H1 (cell line): ENCODE data around the gene CD244. TPM values are rescaled to one million over a fixed set of nuclear protein-coding genes. Genes with fewer than 3 reads are reported as not detected.

ENCODE experiments used
- CTCF ChIA-PET: fragments of 300-600 bp; sonication (Branson Sonifier 250); formaldehyde crosslinking; loops from one replicate; lab custom pipeline; 2021; ENCODE audit not compliant: partially characterized antibody; lab: Charles Lee
- POLR2A ChIA-PET: fragments of 300-600 bp; sonication (Branson Sonifier 250); formaldehyde crosslinking; loops from one replicate; lab custom pipeline; 2021; ENCODE audit warnings: inconsistent platforms; ENCODE audit not compliant: partially characterized antibody; lab: Charles Lee
- DNase-seq, 2 experiments: peaks; one replicate each; pipeline versions ENCODE4 v3.0.0 to v3.0.0-alpha.2; 2010 to 2022; ENCODE audit warnings: low spot score in 2 of 2, low read depth in 1 of 2, mixed read lengths in 1 of 2
- FAIRE-seq: peaks from 2 replicates; lab custom pipeline; 2011; peaks lifted over from hg19 to GRCh38; lab: Jason Lieb, UNC
- H2AFZ ChIP-seq: 2 replicates; pipeline ENCODE4 v1.8.1; 2012; ENCODE audit warnings: low read length, inconsistent platforms
- H2AK5ac ChIP-seq: 2 replicates; pipeline ENCODE4 v1.6.1; 2013; ENCODE audit warnings: low read depth, low read length
- H2BK120ac ChIP-seq: replicated peaks from 2 replicates; pipeline ENCODE3; 2013; ENCODE audit warnings: low read depth, low read length, inconsistent platforms
- H2BK12ac ChIP-seq: 2 replicates; pipeline ENCODE4 v1.6.1; 2013; ENCODE audit warnings: low read depth, low read length
- H2BK15ac ChIP-seq: 2 replicates; pipeline ENCODE4 v1.6.1; 2013; ENCODE audit warnings: low read length
- H2BK20ac ChIP-seq: 2 replicates; pipeline ENCODE4 v1.6.1; 2013; ENCODE audit warnings: low read length
- H2BK5ac ChIP-seq: 2 replicates; pipeline ENCODE4 v1.6.1; 2013; ENCODE audit warnings: low read depth, low read length
- H3K14ac ChIP-seq: 2 replicates; pipeline ENCODE4 v1.6.1; 2013; ENCODE audit warnings: inconsistent platforms; ENCODE audit not compliant: insufficient read length
- H3K18ac ChIP-seq: 2 replicates; pipeline ENCODE4 v1.6.1; 2013; ENCODE audit warnings: low read length; ENCODE audit errors: extremely low read depth
- H3K23ac ChIP-seq: 2 replicates; pipeline ENCODE4 v1.6.1; 2013; ENCODE audit warnings: inconsistent platforms; ENCODE audit not compliant: insufficient read length
- H3K23me2 ChIP-seq: 2 replicates; pipeline ENCODE4 v1.6.1; 2013; ENCODE audit warnings: low read depth, low read length
- H3K27ac ChIP-seq: 2 replicates; pipeline ENCODE4 v1.6.1; 2011; ENCODE audit warnings: low read depth, low read length, inconsistent platforms
- H3K27me3 ChIP-seq, 4 experiments: replicated peaks in 1 of 4; 1 replicate in 1 of 4; 2 replicates in 3 of 4; pipeline versions ENCODE4 v1.6.1 to v1.8.1; 2011 to 2013; ENCODE audit warnings: low read length in 3 of 4, mild to moderate bottlenecking in 3 of 4, inconsistent platforms in 2 of 4, mixed read lengths in 2 of 4, moderate library complexity in 1 of 4; ENCODE audit not compliant: control insufficient read depth in 3 of 4, insufficient read depth in 3 of 4; ENCODE audit errors: extremely low read depth in 1 of 4
- H3K36me3 ChIP-seq, 4 experiments: 2 replicates each; pipeline versions ENCODE4 v1.6.1 to v1.8.1; 2011 to 2013; ENCODE audit warnings: mild to moderate bottlenecking in 4 of 4, low read length in 3 of 4, moderate library complexity in 2 of 4, control low read depth in 1 of 4, inconsistent platforms in 1 of 4; ENCODE audit not compliant: insufficient read depth in 4 of 4, control insufficient read depth in 2 of 4
- H3K4ac ChIP-seq: replicated peaks from 2 replicates; pipeline ENCODE3; 2013; ENCODE audit warnings: low read length, low read depth, mixed read lengths, inconsistent platforms; ENCODE audit not compliant: insufficient read length
- H3K4me1 ChIP-seq, 4 experiments: replicated peaks in 1 of 4; 1 replicate in 1 of 4; 2 replicates in 3 of 4; pipeline versions ENCODE4 v1.6.1 to v1.8.1; 2011 to 2013; ENCODE audit warnings: low read length in 3 of 4, inconsistent platforms in 2 of 4, mixed read lengths in 1 of 4; ENCODE audit not compliant: insufficient read depth in 4 of 4, control insufficient read depth in 3 of 4
- H3K4me2 ChIP-seq, 2 experiments: 2 replicates each; pipeline versions ENCODE4 v1.6.1 to v1.8.1; 2011 to 2013; ENCODE audit warnings: low read depth in 2 of 2, low read length in 2 of 2, control low read depth in 1 of 2, inconsistent platforms in 1 of 2, mild to moderate bottlenecking in 1 of 2; ENCODE audit not compliant: insufficient read depth in 1 of 2
- H3K4me3 ChIP-seq, 4 experiments: fragments of 200-600, 300-600 bp in 1 of 4; sonication (generic), shearing (Covaris generic), sonication (Bioruptor Twin) in 1 of 4; 2 replicates each; pipeline versions ENCODE4 v1.5.1 to v1.8.1; 2011 to 2016; ENCODE audit warnings: low read length in 4 of 4, low read depth in 3 of 4, control low read depth in 2 of 4, inconsistent platforms in 2 of 4, mild to moderate bottlenecking in 2 of 4, mixed read lengths in 1 of 4, moderate library complexity in 1 of 4; ENCODE audit not compliant: insufficient read depth in 2 of 4; ENCODE audit errors: extremely low read depth in 1 of 4
- H3K56ac ChIP-seq: replicated peaks from 2 replicates; pipeline ENCODE3; 2013; ENCODE audit warnings: low read depth, mild to moderate bottlenecking, mixed read lengths, low read length, inconsistent platforms; ENCODE audit not compliant: insufficient read length
- H3K79me1 ChIP-seq: 2 replicates; pipeline ENCODE4 v1.6.1; 2013; ENCODE audit warnings: low read depth, low read length, control low read depth
- H3K79me2 ChIP-seq, 2 experiments: 2 replicates each; pipeline versions ENCODE4 v1.6.1 to v1.8.1; 2012 to 2013; ENCODE audit warnings: low read length in 2 of 2, mild to moderate bottlenecking in 2 of 2, inconsistent platforms in 1 of 2; ENCODE audit not compliant: insufficient read depth in 2 of 2, control insufficient read depth in 1 of 2
- H3K9ac ChIP-seq, 4 experiments: replicated peaks in 1 of 4; 1 replicate in 1 of 4; 2 replicates in 3 of 4; pipeline versions ENCODE4 v1.6.1 to v1.8.1; 2011 to 2013; ENCODE audit warnings: low read depth in 3 of 4, low read length in 3 of 4, control low read depth in 2 of 4, mild to moderate bottlenecking in 2 of 4, moderate library complexity in 2 of 4, inconsistent platforms in 1 of 4; ENCODE audit errors: extremely low read depth in 1 of 4
- H3K9me3 ChIP-seq, 2 experiments: 2 replicates each; pipeline versions ENCODE4 v1.6.1 to v1.8.1; 2012 to 2013; ENCODE audit warnings: mild to moderate bottlenecking in 2 of 2, moderate library complexity in 2 of 2, control low read depth in 1 of 2, inconsistent platforms in 1 of 2, low read depth in 1 of 2, low read length in 1 of 2, mixed read lengths in 1 of 2; ENCODE audit not compliant: insufficient read depth in 2 of 2
- H4K20me1 ChIP-seq, 2 experiments: replicated peaks in 1 of 2; 2 replicates each; pipeline versions ENCODE3 to v1.8.1; 2011 to 2013; ENCODE audit warnings: inconsistent platforms in 2 of 2, low read length in 2 of 2, mild to moderate bottlenecking in 1 of 2; ENCODE audit not compliant: insufficient read depth in 2 of 2, control insufficient read depth in 1 of 2
- H4K5ac ChIP-seq: 2 replicates; pipeline ENCODE4 v1.6.1; 2013; ENCODE audit warnings: low read length, low read depth, mixed read lengths, inconsistent platforms; ENCODE audit not compliant: insufficient read length
- H4K8ac ChIP-seq: 2 replicates; pipeline ENCODE4 v1.8.0; 2013; ENCODE audit warnings: mild to moderate bottlenecking, moderate library complexity, low read length, inconsistent platforms; ENCODE audit not compliant: insufficient read depth; ENCODE audit errors: extremely low read depth
- H4K91ac ChIP-seq: replicated peaks from 2 replicates; pipeline ENCODE3; 2013; ENCODE audit warnings: low read length, mixed read lengths, inconsistent platforms; ENCODE audit not compliant: insufficient read length
- BACH1 ChIP-seq: IDR thresholded peaks from 2 replicates; pipeline ENCODE4 v1.6.1; 2012; ENCODE audit warnings: low read length, improper control_type of control experiment
- HDAC2 ChIP-seq, 2 experiments: fragments of 300-600 bp in 1 of 2; sonication (generic) in 1 of 2; IDR thresholded peaks; 2 replicates each; pipeline ENCODE4 v1.6.1; 2011 to 2012; ENCODE audit warnings: low read depth in 2 of 2, low read length in 2 of 2, mild to moderate bottlenecking in 2 of 2, moderate library complexity in 2 of 2, borderline replicate concordance in 1 of 2, inconsistent platforms in 1 of 2
- JUND ChIP-seq: IDR thresholded peaks from 2 replicates; pipeline ENCODE4 v1.6.1; 2011; ENCODE audit warnings: mild to moderate bottlenecking, improper control_type of control experiment, low read length
- RXRA ChIP-seq: IDR thresholded peaks from 2 replicates; pipeline ENCODE4 v1.6.1; 2011; ENCODE audit warnings: low read depth, mild to moderate bottlenecking, low read length, moderate library complexity; ENCODE audit not compliant: insufficient read depth
- SP4 ChIP-seq: IDR thresholded peaks from 2 replicates; pipeline ENCODE4 v1.6.1; 2012; ENCODE audit warnings: low read length, inconsistent platforms
- TBP ChIP-seq: IDR thresholded peaks from 2 replicates; pipeline ENCODE4 v1.6.1; 2011; ENCODE audit warnings: low read depth, low read length, improper control_type of control experiment
- TEAD4 ChIP-seq: IDR thresholded peaks from 2 replicates; pipeline ENCODE4 v1.6.1; 2012; ENCODE audit warnings: low read depth, low read length, inconsistent platforms, mixed read lengths
- WGBS, 2 experiments: shearing (Covaris generic) in 1 of 2; methylation state at CpG; one replicate each; pipeline versions ENCODE4 v1.1.6 to v1.1.7; 2013 to 2015; ENCODE audit warnings: low lambda C conversion rate in 2 of 2, mixed read lengths in 2 of 2, inconsistent platforms in 1 of 2, low coverage in 1 of 2, missing lambda C conversion rate in 1 of 2; ENCODE audit not compliant: insufficient replicate concordance in 2 of 2, insufficient coverage in 1 of 2, insufficient read length in 1 of 2; ENCODE audit errors: extremely low coverage in 1 of 2, missing lambda C conversion rate in 1 of 2; 5-methylcytosine and 5-hydroxymethylcytosine counted together
- polyA plus RNA-seq, 7 experiments: library from polyadenylated mRNA; depleted of rRNA in 3 of 7; stranded (reverse) in 5 of 7; unstranded in 2 of 7; fragments of >200 nt in 5 of 7; fragments of 200-250 nt in 2 of 7; gene quantifications; 1 replicate in 5 of 7; 2 replicates in 1 of 7; 4 replicates in 1 of 7; pipeline versions ENCODE4 v1.2.1 to v1.2.3, GENCODE V29; 2011 to 2013; ENCODE audit warnings: missing spikeins in 2 of 7, mixed read lengths in 2 of 7
- total RNA-seq: library from RNA; stranded (reverse); fragmentation: NEBNext Ultra II Directional; extraction: Animal tissue kit (Norgen Biotek cat#: 25700); gene quantifications from 2 replicates; pipeline ENCODE4 v1.2.1, GENCODE V29; 2021
- TF ChIP-seq, protein P1 (sequence below): IDR thresholded peaks from 2 replicates; pipeline ENCODE4 v1.6.1; 2011; ENCODE audit warnings: low read depth, mild to moderate bottlenecking, low read length; ENCODE audit not compliant: insufficient read depth
- TF ChIP-seq, protein P2 (sequence below): IDR thresholded peaks from 2 replicates; pipeline ENCODE4 v1.6.1; 2011; ENCODE audit warnings: low read length, improper control_type of control experiment

The CD244 gene
- total and polyA plus RNA-seq, 2 of the 8 experiments (the other 6 are each of a cell fraction or from before 2014, with no cell fraction given), result not detected

GRCh38 chr1:160797861-160798273 is 64.8 kb downstream of the CD244 start:
- ChIA-PET POLR2A (interaction anchor here (1.8 kb wide), 1 partner anchor 16 kb away, joined by 4 read pairs; no protein-coding TSS in a partner anchor), CTCF (interaction anchor here (0.8 to 10.7 kb wide), 9 partner anchors 9 to 51 kb away, joined by 3 to 80 read pairs (median 3); no protein-coding TSS in a partner anchor)
- no peak overlapping the region for H2BK12ac ChIP-seq
- no peak overlapping the region for H3K14ac ChIP-seq
- no peak overlapping the region for H3K23ac ChIP-seq
- H3K27ac ChIP-seq, result no peak overlapping the region
- no peak overlapping the region for H3K56ac ChIP-seq
- no peak overlapping the region for H3K4ac ChIP-seq
- H3K9ac ChIP-seq, result no peak overlapping the region
- FAIRE-seq, result no peak
- WGBS, 2 experiments, result 62% methylated on average over 4 of the region's 4 CpGs; no CpG with 5 or more reads in 1 of the 2 experiments
- H4K91ac ChIP-seq, result no peak overlapping the region
- H2AFZ ChIP-seq, result no peak overlapping the region
- H3K27me3 ChIP-seq, result no peaks in the 10 kb centered on the region
- H2BK20ac ChIP-seq, result no peak overlapping the region
- no peaks in the 10 kb centered on the region for H3K79me2 ChIP-seq
- no peak overlapping the region for H4K5ac ChIP-seq
- H3K79me1 ChIP-seq, result no peaks in the 10 kb centered on the region
- no peak overlapping the region for H3K4me3 ChIP-seq
- no peaks in the 10 kb centered on the region for H3K9me3 ChIP-seq
- TF ChIP-seq, protein P1, sequence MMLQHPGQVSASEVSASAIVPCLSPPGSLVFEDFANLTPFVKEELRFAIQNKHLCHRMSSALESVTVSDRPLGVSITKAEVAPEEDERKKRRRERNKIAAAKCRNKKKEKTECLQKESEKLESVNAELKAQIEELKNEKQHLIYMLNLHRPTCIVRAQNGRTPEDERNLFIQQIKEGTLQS, result no peak
- TF ChIP-seq TBP, result no peak
- TF ChIP-seq, protein P2, sequence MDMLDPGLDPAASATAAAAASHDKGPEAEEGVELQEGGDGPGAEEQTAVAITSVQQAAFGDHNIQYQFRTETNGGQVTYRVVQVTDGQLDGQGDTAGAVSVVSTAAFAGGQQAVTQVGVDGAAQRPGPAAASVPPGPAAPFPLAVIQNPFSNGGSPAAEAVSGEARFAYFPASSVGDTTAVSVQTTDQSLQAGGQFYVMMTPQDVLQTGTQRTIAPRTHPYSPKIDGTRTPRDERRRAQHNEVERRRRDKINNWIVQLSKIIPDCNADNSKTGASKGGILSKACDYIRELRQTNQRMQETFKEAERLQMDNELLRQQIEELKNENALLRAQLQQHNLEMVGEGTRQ, result no peak
- no peak for TF ChIP-seq TEAD4
- TF ChIP-seq HDAC2 (IDR thresholded peaks at IDR 0.05; ENCODE audit: borderline replicate concordance in 1 of 2, low read depth in 2 of 2, low read length in 2 of 2), result no peak
- no peak for TF ChIP-seq JUND
- TF ChIP-seq SP4, result no peak
- TF ChIP-seq RXRA, result no peak
- no peak for TF ChIP-seq BACH1
- no peaks in the 10 kb centered on the region for H3K4me1 ChIP-seq
- no peak overlapping the region for H3K18ac ChIP-seq
- H3K4me2 ChIP-seq, result no peak overlapping the region
- H4K20me1 ChIP-seq, result no peaks in the 10 kb centered on the region
- no peak overlapping the region for H2AK5ac ChIP-seq
- DNase-seq, result no peak
- no peak overlapping the region for H2BK120ac ChIP-seq
- H3K23me2 ChIP-seq, result no peaks in the 10 kb centered on the region
- H3K36me3 ChIP-seq, result no peaks in the 10 kb centered on the region
- H4K8ac ChIP-seq, result no peak overlapping the region
- no peak overlapping the region for H2BK5ac ChIP-seq
- H2BK15ac ChIP-seq, result no peak overlapping the region
